ENCODE measurements around the gene SMAGP.

DNA sequence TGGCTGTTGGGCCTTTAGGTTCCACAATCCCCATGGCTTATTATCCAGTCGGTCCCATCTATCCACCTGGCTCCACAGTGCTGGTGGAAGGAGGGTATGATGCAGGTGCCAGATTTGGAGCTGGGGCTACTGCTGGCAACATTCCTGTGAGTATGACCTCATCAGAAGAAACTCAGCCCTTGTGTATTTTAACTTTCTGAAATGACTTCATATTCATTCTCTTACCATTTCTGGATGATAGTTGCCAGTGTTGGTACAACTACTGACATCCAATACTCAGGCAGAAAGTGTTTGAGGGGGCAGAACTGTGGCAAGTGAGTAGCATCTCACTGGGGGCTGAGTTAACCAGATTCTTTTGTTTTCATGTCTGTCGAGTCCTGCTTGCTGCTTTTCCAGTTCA, 29.2 kb downstream of the SMAGP start:
- TF ChIP-seq EZH2 (IDR thresholded peaks at IDR 0.05; ENCODE audit: insufficient read depth, poor library complexity, severe bottlenecking), result no peak
- TF ChIP-seq EZH2phosphoT487 (IDR thresholded peaks at IDR 0.05; ENCODE audit: insufficient read depth, low read depth), result no peak
